Smooth muscle cell (in vitro differentiated cells): ENCODE measurements around the gene C5orf63. TPM values are rescaled to one million over a fixed set of nuclear protein-coding genes. Genes with fewer than 3 reads are reported as not detected.

Source experiments
- DNase-seq: peaks from one replicate; lab custom pipeline; 2025; ENCODE audit not compliant: unreplicated experiment; lab: John Stamatoyannopoulos, UW
- H2AFZ ChIP-seq: fragments of 200-600 bp; sonication (generic); 2 replicates; pipeline ENCODE4 v1.6.0; 2016; ENCODE audit warnings: antibody characterized with exemption, low read depth, mild to moderate bottlenecking
- H3F3A ChIP-seq: fragments of 200-600 bp; sonication (generic); 2 replicates; pipeline ENCODE4 v1.6.0; 2017; ENCODE audit warnings: antibody characterized with exemption, low read depth
- H3K27ac ChIP-seq: fragments of 200-600 bp; sonication (generic); 2 replicates; pipeline ENCODE4 v1.5.1; 2016; ENCODE audit warnings: low read depth, mild to moderate bottlenecking
- H3K27me3 ChIP-seq: fragments of 200-600 bp; sonication (generic); 2 replicates; pipeline ENCODE4 v1.6.1; 2016; ENCODE audit warnings: low read depth, mild to moderate bottlenecking
- H3K36me3 ChIP-seq: fragments of 200-600 bp; sonication (generic); 2 replicates; pipeline ENCODE4 v1.5.1; 2016; ENCODE audit warnings: low read depth
- H3K4me1 ChIP-seq: fragments of 200-600 bp; sonication (generic); 2 replicates; pipeline ENCODE4 v1.5.1; 2016; ENCODE audit warnings: low read depth
- H3K4me2 ChIP-seq: fragments of 200-600 bp; sonication (generic); 2 replicates; pipeline ENCODE4 v1.6.0; 2016; ENCODE audit warnings: mild to moderate bottlenecking
- H3K4me3 ChIP-seq: fragments of 200-600 bp; sonication (generic); 2 replicates; pipeline ENCODE4 v1.5.1; 2016; ENCODE audit warnings: mild to moderate bottlenecking
- H3K79me2 ChIP-seq: fragments of 200-600 bp; sonication (generic); 2 replicates; pipeline ENCODE4 v1.6.0; 2016; ENCODE audit warnings: low read depth, mild to moderate bottlenecking
- H3K9ac ChIP-seq: fragments of 200-600 bp; sonication (generic); 2 replicates; pipeline ENCODE4 v1.6.0; 2016; ENCODE audit warnings: low read depth
- H3K9me3 ChIP-seq: fragments of 200-600 bp; sonication (generic); replicated peaks from 2 replicates; pipeline ENCODE4 v1.5.1; 2016; ENCODE audit warnings: low read depth
- H4K20me1 ChIP-seq: fragments of 200-600 bp; sonication (generic); 2 replicates; pipeline ENCODE4 v1.6.0; 2016; ENCODE audit warnings: low read depth
- WGBS: methylation state at CpG from one replicate; pipeline ENCODE4 v1.1.7; 2016; ENCODE audit warnings: low lambda C conversion rate; 5-methylcytosine and 5-hydroxymethylcytosine counted together
- polyA plus RNA-seq: library from polyadenylated mRNA; unstranded; fragments of >200 nt; fragmentation: Nextera tagmentation; extraction: Ambion mirVana; gene quantifications from 2 replicates; pipeline ENCODE4 v1.2.1, GENCODE V29; 2016
- total RNA-seq: library from RNA; depleted of rRNA; stranded (reverse); fragments of >200 nt; gene quantifications from 2 replicates; pipeline ENCODE4 v1.2.3, GENCODE V29; 2014
- TF ChIP-seq, protein P1 (sequence below): fragments of 200-600 bp; sonication (generic); IDR thresholded peaks from 2 replicates; pipeline ENCODE4 v1.5.1; 2017; ENCODE audit warnings: borderline replicate concordance, mild to moderate bottlenecking, antibody characterized with exemption; ENCODE audit not compliant: insufficient read depth, poor library complexity, severe bottlenecking

Gene C5orf63
- total and polyA plus RNA-seq, 2 experiments from 2014 or later = 2.1 TPM; not detected in 1

DNA sequence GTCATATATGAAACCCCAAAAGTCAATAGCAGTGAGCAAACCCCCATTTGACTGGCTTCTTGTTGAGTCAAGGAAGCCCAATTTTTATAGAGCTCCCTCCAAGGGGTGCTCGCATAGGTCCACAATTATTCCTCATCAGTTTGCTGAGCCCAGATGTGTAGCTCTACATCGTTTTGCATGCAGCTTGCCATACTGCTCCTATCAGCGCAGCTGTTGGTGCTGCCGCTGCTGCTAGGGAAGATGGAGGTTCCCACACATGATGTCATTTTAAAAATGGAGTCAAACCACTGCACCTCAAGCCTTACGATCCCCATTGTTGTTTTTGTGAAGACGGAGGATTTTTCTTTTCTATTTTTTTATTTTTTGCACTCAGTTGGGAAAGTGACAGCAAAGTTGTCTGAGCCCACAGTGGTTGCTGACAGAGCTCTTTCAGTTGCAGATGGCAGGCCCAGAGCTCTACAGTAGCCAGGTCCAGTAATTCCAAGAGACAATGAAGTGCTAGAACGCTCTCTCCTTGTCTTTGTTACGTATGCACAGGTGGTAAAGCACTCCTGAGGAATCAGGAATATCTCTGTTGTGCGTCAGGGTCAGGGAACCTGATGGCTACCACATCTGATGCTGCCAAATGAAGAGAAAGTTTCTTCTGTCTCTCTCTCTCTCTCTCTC, 23.2 kb upstream of the C5orf63 start:
- Histone ChIP-seq H3K9me3 (no peaks in the 10 kb centered on the region), H3K9ac (no peak overlapping the region), H3K4me1 (peaks cover 18% of the 10 kb centered on the region), H3K4me3 (no peak overlapping the region), H3K36me3 (no peaks in the 10 kb centered on the region), H3F3A (no peaks in the 10 kb centered on the region), H3K27me3 (no peaks in the 10 kb centered on the region), H4K20me1 (no peaks in the 10 kb centered on the region), H3K4me2 (no peak overlapping the region), H3K79me2 (no peaks in the 10 kb centered on the region), H2AFZ (no peak overlapping the region), H3K27ac (no peak overlapping the region)
- DNase-seq = no peak
- TF ChIP-seq, protein P1, sequence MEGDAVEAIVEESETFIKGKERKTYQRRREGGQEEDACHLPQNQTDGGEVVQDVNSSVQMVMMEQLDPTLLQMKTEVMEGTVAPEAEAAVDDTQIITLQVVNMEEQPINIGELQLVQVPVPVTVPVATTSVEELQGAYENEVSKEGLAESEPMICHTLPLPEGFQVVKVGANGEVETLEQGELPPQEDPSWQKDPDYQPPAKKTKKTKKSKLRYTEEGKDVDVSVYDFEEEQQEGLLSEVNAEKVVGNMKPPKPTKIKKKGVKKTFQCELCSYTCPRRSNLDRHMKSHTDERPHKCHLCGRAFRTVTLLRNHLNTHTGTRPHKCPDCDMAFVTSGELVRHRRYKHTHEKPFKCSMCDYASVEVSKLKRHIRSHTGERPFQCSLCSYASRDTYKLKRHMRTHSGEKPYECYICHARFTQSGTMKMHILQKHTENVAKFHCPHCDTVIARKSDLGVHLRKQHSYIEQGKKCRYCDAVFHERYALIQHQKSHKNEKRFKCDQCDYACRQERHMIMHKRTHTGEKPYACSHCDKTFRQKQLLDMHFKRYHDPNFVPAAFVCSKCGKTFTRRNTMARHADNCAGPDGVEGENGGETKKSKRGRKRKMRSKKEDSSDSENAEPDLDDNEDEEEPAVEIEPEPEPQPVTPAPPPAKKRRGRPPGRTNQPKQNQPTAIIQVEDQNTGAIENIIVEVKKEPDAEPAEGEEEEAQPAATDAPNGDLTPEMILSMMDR = no peak
- 79% methylated on average over 9 of the region's 9 CpGs for WGBS

DNA sequence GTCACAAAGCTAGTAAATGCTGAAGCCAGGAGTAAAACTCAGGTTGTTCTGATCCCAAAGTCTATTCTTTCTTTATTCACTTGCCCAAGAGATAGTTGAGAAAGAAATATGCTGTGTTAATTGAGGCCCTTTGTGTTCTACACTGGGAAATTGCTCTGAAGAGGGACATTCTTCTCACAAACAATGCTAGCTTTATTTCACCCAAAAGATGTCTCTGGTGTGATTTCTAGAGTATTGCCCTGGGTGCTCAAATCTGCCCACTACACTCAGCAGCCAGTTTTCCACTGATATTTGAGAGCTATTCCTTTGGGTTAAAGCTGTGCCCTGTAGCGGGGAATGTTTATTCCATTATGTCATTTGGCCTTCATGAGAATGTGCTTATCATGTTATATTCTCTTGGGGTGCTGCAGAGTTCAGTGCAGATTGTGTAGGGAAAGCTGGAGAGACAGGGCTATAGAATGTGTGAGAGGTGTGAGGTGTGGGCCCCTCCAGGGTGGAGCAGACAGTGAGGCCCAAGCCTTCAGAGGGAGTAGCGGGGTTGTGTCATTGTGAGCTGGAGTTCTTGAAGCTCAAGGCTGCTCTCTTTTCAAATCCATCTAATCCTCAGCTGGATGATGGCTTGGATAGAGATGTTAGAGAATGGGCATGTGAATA, 21.0 kb upstream of the C5orf63 start:
- TF ChIP-seq, protein P1 = no peak
- 93% methylated on average over 2 of the region's 2 CpGs for WGBS
- H2AFZ ChIP-seq = no peak overlapping the region
- H3K9me3 ChIP-seq = no peaks in the 10 kb centered on the region
- peaks cover 18% of the 10 kb centered on the region for H3K4me1 ChIP-seq
- no peaks in the 10 kb centered on the region for H3K36me3 ChIP-seq
- H3K79me2 ChIP-seq = no peaks in the 10 kb centered on the region
- DNase-seq = no peak
- H3K27me3 ChIP-seq = no peaks in the 10 kb centered on the region
- no peak overlapping the region for H3K27ac ChIP-seq
- H3K4me2 ChIP-seq = no peak overlapping the region
- no peaks in the 10 kb centered on the region for H4K20me1 ChIP-seq
- H3K9ac ChIP-seq = no peak overlapping the region
- H3F3A ChIP-seq = peaks cover 2% of the 10 kb centered on the region
- H3K4me3 ChIP-seq = no peak overlapping the region

DNA sequence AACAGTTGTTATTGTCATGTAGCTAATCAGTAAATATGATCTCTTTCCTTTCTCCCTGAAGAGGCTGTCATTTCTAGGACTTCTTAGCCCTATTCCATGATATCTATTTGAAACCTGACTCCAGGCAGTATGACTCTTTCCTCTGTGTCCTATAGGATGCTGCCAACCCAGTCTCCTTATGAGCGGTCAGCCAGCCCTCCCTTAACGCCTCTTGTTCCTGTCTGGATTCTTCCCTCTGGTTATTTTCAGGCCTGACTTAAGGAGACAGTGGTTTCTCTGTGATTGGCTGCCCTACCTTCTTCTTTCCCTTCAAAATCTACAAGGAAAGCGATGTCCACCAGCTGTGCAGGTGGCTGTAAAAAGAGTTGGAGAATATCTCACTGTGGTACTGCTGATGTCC, 19.4 kb upstream of the C5orf63 start:
- Histone ChIP-seq H2AFZ (peak overlapping the region; percentile 43), H3K36me3 (no peaks in the 10 kb centered on the region), H4K20me1 (no peaks in the 10 kb centered on the region), H3K27me3 (no peaks in the 10 kb centered on the region), H3F3A (peaks cover 10% of the 10 kb centered on the region), H3K9me3 (no peaks in the 10 kb centered on the region), H3K9ac (no peak overlapping the region), H3K4me1 (peaks cover 18% of the 10 kb centered on the region), H3K4me3 (no peak overlapping the region), H3K4me2 (no peak overlapping the region), H3K27ac (peak overlapping the region; percentile 46), H3K79me2 (no peaks in the 10 kb centered on the region)
- TF ChIP-seq, protein P1 = no peak
- 64% methylated on average over 3 of the region's 3 CpGs for WGBS
- DNase-seq = no peak
